Measurements from ENCODE around the gene C1QTNF6.
"Not testable (repeated sequence)": the region's sequence is repeated elsewhere in the genome, so short reads cannot be mapped to it uniquely, and the experiment has no call there.

The C1QTNF6 gene

GRCh38 chr22:37187891-37188761 lies at the start of gene C1QTNF6:
Gene C1QTNF6, minus strand, starts transcription at chr22:37188247. Its CDS starts 34 bp downstream, at chr22:37188213.
- TF ChIP-seq CTCF (IDR thresholded peaks at IDR 0.05; ENCODE audit: insufficient read depth, low read length, poor library complexity, severe bottlenecking): no peak
- no peak for DNase-seq (ENCODE audit: extremely low read depth, insufficient read length)
- Histone ChIP-seq H3K4me3 (replicated peaks; ENCODE audit: low read depth, low read length) (no peak within 1 kb of the TSS), H3K27me3 (replicated peaks; ENCODE audit: control insufficient read depth, insufficient read depth, low read length) (no peaks in the 10 kb centered on the region), H3K36me3 (ENCODE audit: control insufficient read depth, insufficient read depth, low read length) (no peaks in the 10 kb centered on the region)

- Histone ChIP-seq H3K27me3 (replicated peaks; ENCODE audit: control insufficient read depth, insufficient read depth, low read length) (no peaks in the 10 kb centered on the region), H3K36me3 (ENCODE audit: control insufficient read depth, insufficient read depth, low read length) (peaks cover 67% of the 10 kb centered on the region), H3K4me3 (replicated peaks; ENCODE audit: low read depth, low read length) (no peak overlapping the region)
- TF ChIP-seq CTCF (IDR thresholded peaks at IDR 0.05; ENCODE audit: insufficient read depth, low read length, poor library complexity, severe bottlenecking): no peak
- DNase-seq (ENCODE audit: extremely low read depth, insufficient read length): no peak
Measured at GRCh38 chr22:37235897-37236607, 48.0 kb upstream of the C1QTNF6 start.

GRCh38 chr22:37234736-37235711 lies 47.0 kb upstream of the C1QTNF6 start:
- H3K36me3 ChIP-seq (ENCODE audit: control insufficient read depth, insufficient read depth, low read length): peaks cover 60% of the 10 kb centered on the region
- H3K4me3 ChIP-seq (replicated peaks; ENCODE audit: low read depth, low read length): no peak overlapping the region
- no peaks in the 10 kb centered on the region for H3K27me3 ChIP-seq (replicated peaks; ENCODE audit: control insufficient read depth, insufficient read depth, low read length)
- DNase-seq (ENCODE audit: extremely low read depth, insufficient read length): no peak
- TF ChIP-seq CTCF (IDR thresholded peaks at IDR 0.05; ENCODE audit: insufficient read depth, low read length, poor library complexity, severe bottlenecking): no peak

- no peaks in the 10 kb centered on the region for H3K27me3 ChIP-seq (replicated peaks; ENCODE audit: control insufficient read depth, insufficient read depth, low read length)
- no peak overlapping the region for H3K4me3 ChIP-seq (replicated peaks; ENCODE audit: low read depth, low read length)
- no peak for DNase-seq (ENCODE audit: extremely low read depth, insufficient read length)
- peaks cover 56% of the 10 kb centered on the region for H3K36me3 ChIP-seq (ENCODE audit: control insufficient read depth, insufficient read depth, low read length)
- no peak for TF ChIP-seq CTCF (IDR thresholded peaks at IDR 0.05; ENCODE audit: insufficient read depth, low read length, poor library complexity, severe bottlenecking)
Measured at GRCh38 chr22:37233751-37234631, 45.9 kb upstream of the C1QTNF6 start.

GRCh38 chr22:37233371-37233750 lies 45.3 kb upstream of the C1QTNF6 start:
- peaks cover 56% of the 10 kb centered on the region for H3K36me3 ChIP-seq (ENCODE audit: control insufficient read depth, insufficient read depth, low read length)
- H3K27me3 ChIP-seq (replicated peaks; ENCODE audit: control insufficient read depth, insufficient read depth, low read length); H3K4me3 ChIP-seq (replicated peaks; ENCODE audit: low read depth, low read length); DNase-seq (ENCODE audit: extremely low read depth, insufficient read length): not testable (repeated sequence)

Measured in GM06990 (cell line).